Measurements from ENCODE around the gene KIF1A.
"Not testable (repeated sequence)": the region's sequence is repeated elsewhere in the genome, so short reads cannot be mapped to it uniquely, and the experiment has no call there.

KIF1A gene

DNA sequence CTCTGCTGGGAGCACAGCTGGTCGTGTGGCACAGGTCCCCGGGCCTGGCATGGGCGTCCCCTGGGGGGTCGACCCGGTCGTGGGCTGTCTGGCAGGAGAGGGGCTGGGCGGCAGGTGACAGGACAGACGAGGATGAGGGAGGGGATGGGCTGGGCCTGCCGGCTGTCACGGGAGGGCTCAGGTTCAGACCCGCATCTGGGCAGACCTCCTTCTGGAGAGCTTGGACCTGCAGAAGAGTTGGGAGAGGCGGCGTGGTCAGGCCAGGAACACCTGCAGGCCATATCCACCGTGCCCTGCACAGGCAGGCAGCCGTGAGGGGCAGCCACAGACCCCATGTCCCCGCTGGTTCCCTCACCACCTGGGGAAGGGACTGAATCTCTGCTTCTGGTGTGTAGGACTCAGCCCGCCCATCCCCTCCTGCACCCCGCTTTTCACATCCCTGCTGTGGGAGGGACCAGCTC is 102.8 kb downstream of the KIF1A start:
- DNase-seq: no peak

DNA sequence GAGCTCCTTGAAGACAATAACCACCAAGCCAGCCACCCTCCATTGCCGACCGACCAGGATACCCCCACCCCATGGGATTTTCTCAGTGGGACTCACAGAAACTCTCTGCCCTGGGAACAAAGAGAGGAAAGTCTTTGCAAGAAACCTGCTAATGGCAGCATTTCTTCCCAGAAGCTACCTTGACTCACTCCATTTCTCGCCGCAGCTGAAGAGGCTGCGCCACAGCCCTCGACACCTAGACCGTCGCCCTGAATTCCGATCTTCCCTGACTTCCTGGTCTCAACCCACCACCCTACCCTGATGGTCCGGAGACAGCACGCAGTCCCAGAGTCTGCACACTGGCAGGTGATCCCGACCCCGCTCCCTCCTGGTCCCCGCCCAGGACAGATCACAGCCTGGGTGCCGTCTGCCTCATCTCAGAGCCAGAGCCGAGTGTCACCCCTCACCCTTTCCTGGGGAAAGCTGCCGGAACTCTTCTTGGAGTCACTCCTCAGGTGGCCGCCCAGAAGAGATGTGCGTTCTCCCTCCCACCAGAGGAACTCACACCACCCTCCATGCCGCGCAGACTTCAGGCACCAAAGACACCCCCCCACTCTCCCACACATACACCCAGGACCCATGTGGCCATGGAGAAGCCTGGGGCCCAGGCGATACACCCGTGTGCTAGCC is 103.8 kb downstream of the KIF1A start:
- DNase-seq: no peak

DNA sequence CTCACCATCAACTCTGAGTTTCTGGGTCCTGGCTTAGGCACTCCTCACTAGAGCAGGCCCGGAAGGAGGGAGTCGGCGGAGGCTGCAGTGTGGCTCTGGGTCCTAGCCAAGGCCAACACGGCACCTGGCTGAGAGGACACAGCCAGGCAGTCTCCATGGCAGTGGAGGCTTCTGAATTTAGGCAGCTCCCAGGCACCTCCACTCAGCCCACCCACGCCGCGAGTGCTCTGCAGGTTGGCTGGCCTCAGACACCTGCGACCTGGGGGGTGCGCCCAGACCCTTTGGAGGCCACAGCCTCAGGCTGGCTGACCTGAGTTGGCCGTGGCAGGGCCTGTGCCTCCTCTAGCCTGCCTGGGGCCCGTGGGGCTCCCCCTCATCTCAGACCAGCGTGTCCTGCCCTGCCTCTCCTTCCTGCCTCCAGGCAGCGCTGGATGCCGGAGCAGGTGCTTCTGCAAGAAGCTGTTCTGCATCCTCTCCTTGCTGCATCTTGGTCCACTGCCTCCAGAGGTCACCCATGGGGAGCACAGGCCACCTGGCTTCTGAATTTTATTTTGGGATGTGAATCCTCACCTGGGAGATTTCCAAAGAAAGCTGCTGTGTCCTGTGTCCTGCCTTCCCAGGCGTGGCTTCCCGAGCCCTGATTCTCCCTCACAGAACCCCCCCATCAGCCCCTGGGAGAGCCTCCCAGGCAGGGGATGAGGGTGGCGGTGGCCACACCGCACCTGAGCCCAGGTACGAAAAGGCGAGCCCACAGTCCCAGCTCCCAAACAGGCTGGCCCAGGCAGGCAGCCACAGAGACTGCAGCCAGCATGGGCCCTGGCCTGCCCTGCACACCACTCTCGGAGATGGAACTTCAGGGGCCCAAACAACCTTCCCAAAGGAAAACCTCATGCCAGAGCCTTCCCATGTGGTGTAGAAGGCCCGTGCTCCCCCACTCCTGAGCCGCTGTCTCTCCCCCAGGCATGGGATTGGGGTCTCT is 105.0 kb downstream of the KIF1A start:
- DNase-seq: no peak

DNA sequence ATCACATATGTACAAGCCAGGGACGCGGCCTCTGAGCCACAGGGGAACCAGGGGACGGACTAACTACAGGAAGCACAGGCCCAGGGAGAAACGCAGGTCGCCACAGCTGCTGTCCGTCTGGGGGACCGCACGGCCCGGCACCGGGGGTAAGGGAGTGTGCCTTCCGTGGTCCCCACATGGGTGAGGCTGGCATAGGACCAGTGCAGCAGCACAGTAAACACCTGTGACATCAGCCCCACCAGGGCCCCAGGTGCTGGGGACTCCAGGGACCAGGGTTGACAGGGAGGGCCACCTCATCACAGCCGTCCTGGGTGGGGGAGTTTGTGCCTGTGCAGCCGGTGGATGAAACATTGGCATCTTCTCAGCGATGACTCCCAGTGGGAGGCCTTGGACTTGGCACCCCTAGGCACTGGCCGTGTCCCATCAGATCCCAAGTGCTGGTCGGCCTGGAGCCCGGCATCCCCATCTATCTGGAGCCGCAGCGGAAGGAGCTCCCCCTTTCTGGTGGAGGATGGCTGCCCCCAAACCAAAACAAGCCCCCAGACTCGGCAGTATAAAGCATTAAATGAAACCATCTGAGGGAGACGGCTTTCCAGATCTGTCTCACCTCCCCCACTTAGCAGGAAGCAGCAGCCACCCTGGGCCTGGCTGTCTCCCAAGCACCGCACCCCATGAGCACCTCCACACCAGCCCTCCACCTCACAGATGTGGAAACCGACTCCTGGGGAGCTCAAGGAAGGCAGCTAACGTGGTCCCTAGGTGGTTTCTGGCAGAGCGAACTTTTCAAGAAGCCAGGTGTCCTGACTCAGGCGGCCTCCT is 105.9 kb downstream of the KIF1A start:
- no peak for DNase-seq

DNA sequence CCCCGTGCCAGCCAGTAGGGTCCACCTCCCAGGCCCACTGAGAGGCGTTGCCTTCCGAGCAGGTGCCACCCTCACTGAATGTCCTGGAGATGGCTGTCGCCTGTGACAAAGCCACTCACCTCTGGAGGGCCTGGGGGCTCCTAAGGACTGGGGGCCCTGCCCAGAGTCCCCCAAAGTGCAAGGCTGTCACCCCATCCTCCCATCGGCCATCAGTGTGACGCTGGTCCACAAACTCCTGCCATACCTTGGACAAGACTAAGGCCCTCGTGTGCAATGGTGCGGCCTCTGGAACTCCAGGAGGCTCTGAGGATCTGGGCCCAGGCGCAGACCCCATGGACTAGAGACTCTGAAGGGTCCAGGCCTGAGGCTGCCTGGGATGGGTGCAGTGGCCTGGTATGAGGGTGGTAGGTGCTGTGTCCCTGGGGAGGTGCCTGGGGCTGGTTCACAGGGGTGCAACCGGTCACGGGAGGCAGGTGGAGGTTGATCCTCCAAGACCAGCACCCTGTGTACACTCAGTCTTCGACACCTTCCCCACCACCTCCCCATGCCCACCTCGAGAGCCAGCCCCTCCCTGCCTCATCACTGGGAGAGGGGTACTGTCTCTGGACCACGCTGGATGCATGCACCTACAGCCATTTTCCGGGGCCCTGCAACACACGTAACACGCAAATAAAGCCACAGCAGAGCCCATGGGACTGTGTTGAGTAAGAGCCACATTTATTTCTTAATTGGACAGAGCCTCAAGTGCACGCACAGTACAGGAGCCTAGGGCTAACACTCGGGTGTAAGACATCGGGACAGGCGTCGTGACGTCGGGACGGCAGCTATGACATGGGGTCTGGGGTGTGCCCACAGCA is 106.7 kb downstream of the KIF1A start:
- DNase-seq: no peak

DNA sequence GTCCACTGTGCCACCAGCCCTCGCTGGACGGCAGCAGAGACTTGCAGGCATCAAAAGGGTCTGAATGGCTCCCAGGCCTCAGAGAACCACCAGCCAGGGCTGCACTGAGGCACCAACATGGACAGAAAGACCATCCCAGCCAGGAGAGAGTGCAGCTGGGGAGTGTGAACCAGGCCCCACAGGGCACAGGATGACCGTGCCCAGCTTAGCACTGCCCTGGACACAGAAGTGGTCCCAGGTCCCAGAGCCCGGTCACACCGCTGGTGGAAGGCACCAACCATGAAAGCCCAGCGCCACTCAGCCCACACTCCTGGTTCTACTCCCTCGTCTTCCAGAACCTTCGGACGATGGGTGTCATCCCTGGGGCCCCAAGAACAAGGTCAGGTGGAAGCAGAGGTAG is 107.9 kb downstream of the KIF1A start:
- DNase-seq: no peak

DNA sequence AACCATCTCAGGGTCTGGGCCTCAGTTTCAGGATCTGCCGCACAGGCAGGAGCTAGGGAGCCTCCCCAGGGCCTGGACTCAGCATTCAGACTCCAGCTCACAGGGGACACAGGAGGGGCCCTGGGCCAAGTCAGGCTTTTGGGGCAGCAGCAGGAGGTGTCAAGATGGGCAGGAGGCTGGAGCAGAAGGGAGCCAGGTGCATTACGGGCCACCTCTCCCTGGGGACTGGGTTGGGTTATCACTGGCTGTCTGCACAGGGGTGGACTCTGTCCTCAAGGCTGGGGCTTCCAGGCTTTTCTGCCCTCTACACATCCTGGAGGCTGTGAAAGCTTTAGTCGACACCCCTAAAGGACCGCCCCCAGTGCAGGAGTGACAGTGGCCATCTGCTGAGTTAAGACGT is 108.3 kb downstream of the KIF1A start:
- no peak for DNase-seq

DNA sequence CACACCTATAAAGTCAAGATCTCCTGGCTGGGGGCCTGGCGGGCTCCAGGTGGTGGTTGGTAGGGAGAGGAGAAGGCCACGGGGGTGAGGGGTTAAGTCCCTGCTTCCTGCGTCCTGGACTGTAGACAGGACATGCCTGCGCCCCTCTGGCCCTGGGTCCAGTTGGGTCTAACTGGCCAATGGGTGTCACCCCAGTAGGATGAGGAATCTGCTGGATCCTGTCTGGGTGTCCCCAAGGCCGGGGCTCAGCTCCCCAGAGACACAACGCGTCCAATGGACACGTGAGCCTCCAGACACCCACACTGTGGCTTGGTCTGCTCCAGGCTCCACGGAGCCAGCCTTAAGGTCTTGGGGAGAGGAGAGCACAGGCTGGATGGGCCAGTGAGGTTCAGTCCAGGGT is 108.7 kb downstream of the KIF1A start:
- DNase-seq: no peak

DNA sequence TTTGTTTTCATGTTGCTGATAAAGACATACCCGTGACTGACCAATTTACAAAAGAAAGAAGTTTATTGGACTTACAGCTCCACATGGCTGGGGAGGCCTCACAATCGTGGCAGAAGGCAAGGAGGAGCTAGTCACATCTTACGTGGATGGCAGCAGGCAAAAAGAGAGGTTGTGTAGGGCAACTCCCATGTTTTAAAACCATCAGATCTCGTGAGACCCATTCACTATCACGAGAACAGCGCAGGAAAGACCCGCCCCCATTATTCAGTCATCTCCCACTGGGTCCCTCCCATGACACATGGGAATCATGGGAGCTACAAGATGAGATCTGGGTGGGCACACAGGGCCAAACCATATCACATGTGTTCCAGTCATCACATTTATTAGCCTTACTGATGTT is 111.6 kb downstream of the KIF1A start:
- DNase-seq: no peak

DNA sequence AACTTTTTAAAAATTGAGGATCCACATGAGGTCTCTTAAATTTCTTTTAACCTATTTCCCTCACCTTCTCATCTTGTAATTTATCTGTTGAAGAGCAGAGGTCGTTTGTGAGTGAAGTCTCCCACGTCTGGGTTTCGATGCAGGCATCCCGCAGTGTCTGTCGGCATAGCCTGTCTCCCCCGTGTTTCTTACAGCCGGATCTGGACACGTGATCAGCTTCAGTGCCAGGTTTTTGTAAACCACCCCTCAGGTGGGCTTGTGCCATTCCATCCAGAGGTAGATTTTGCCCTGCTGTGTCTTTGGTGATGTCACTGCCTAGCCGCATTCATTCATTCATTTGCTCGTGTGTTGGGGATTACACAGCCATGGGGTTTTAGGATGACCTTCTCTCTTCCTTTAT is 112.2 kb downstream of the KIF1A start:
- no peak for DNase-seq

DNA sequence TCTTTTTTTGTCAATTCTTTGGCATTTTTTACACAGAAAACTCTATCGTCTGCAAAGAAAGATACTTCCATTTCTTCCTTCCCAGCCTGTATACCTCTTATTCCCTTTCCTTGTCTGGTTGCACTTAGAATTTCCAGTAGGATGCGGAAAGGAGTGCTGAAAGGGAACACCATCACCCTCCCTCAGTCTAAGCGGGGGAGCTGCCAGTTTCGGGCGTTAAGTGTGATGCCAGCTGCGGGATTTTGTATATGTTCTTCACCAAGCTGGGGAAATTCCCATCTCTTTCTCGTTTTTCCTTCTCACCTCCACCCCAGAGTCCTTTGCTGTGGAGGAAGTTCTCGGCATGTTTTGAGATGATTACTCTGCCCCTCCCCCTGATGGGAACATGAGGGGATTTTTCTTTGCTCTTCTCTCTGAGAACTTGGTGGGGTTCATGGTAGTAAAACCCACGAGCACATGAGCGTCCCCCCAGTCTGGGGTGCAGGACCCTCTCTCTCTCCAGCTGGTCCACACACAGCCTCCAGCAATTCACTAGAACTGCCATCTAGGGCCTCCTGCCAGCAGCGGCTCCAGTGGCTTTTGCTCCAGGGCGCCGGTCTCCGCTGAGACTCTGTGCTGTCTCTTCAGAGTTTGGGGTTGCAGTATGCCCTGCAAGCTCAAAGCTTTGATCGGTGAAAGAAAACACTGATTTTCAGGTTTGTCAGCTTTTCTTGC is 112.8 kb downstream of the KIF1A start:
- DNase-seq: no peak

DNA sequence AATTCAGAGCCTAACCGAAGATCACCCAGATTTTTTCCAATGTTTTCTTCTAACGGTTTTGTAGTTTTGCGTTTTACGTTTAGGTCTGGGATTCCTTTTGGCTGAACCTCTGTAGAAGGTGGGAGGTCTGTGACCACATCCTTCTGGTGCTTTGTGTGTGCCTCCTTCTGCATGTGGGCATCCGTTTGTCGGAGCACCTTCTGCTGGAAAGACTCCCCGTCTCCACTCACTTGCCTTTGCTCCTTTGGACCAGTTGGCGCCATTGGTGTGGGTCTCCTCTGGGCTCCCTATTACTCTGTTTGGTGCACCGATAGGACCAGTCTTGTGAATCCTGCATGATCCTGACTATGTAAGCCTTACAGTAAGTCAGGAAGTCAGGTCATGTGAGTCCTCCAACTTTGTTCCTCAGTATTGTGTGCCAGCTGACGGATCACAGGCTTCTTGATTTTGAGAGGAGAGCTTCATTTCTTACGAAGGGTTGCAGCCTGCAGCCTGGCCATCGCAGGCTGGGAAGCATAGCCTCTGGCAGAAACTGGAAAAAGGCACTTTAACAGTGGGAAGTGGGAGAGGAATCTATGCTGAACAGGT is 114.7 kb downstream of the KIF1A start:
- no peak for DNase-seq

DNA sequence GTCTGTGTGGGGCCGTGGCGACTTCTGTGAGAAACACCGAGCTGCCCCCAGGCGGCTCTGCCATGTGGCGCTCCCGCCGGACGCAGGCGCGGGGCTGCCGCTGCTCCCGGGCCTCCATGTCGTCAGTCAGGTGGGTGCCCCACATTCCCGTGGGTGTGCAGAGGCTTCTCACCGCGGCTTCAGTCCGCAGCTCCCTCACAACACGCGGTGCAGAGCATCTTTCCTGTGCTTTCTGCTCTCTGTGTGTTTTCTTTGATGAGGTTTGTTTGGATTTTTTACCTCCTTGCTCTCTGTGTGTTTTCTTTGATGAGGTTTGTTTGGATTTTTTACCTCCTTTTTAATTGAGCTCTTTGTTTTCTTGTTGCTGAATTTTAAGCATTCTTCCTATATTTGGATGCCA is 115.4 kb downstream of the KIF1A start:
- DNase-seq: no peak

DNA sequence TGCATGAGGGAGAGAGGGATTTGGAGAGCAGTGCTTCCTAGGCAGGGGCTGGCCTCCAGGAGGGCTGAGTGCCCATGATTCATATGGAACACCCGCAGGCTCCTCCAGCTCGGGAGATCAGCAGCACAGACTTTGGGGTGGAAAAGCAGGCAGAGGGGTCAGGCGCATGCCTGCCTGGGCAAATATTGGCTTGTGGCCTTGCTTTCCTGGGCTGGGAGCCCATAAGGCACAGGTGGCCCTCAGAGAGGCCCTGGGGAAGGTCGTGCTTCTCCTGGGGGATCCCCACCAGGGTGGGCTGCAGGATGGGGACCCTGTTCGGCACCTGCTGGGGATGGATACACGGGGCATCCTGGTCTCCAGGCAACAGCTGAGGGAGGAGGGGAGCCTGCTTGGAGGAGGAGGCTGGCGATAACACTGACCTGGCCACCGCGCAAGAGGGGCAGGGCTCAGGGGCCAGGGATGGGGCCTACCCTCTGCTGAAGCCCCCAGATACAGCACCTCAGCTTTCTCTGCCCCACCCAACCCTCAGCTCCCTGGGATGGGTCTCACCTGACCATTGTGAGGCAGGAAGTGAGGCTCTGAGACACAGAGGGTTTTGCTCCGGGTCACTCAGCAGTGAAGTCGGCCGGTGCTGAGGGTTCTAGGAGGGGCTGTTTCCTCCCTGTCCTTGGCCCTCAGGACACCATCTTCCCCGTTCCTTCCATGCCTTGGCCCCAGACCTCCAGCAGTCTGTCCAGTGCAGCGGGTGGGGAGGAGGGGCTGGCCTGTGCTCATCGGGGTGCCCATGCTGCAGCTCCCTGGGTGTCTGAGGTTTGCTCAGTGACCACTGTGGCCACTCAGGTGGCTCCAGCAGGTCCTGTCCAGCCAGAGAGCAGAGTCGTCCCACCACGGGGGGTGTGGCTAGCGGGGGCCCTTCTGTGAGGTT is 116.3 kb downstream of the KIF1A start:
- DNase-seq: no peak

DNA sequence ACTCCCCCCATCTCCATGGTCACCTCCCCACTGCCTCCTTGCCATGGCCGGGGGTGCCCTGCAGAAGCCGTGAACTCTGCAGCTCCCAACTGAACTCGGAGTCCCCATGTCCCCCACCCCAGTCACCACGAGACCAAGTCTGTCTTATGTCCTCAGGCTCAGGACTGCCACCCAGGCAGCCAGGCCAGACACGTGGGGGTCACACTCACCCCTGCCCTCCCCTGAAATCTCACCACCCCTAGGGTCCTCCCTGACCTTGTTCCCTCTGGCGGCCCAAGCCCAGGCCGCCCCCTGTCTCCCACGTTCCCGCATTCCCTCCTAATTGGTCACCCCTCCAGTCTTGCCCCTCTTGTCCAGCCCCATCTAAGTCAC is 117.4 kb downstream of the KIF1A start:
- no peak for DNase-seq

DNA sequence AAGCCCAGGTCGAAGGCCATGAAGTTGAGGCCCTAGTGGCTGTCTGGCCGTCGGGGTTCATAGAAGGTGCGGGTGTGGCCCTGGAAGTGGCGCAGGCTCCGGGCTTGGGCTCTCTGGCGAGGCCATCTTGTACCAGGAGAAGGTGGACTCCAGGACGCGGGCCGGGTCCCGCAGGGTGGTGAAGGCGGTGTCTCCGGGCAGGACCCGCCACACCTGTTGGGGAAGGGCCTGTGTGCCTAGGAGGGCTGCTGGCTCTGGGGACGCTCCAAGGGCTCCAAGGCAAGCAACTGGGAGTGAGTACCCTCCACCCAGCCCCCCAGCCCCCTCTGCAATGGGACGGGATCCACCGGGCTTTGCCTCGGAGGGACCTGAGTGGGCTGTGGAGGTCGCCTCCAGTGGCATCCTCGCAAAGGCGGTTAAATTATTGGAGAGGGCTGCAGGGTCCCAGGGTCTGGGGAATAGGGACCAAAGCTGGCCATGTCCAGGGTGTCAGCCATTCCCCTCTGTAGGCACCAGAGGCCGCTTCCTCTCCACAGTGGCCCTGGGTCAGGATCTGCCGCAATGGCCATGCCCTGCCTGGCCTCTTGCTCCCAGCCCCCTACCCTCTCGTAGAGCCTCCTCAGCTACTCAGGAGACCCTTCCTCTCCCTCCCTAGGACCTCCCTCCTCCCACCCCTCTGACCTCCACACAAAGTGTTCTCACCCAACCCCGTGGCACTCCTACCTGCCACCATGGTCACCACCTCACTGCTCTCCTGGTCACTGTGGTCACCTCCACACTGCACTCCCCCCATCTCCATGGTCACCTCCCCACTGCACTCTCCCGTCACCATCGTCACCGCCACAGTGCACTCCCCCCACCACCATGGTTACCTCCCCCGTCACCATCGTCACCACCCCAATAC is 118.0 kb downstream of the KIF1A start:
- no peak for DNase-seq

DNA sequence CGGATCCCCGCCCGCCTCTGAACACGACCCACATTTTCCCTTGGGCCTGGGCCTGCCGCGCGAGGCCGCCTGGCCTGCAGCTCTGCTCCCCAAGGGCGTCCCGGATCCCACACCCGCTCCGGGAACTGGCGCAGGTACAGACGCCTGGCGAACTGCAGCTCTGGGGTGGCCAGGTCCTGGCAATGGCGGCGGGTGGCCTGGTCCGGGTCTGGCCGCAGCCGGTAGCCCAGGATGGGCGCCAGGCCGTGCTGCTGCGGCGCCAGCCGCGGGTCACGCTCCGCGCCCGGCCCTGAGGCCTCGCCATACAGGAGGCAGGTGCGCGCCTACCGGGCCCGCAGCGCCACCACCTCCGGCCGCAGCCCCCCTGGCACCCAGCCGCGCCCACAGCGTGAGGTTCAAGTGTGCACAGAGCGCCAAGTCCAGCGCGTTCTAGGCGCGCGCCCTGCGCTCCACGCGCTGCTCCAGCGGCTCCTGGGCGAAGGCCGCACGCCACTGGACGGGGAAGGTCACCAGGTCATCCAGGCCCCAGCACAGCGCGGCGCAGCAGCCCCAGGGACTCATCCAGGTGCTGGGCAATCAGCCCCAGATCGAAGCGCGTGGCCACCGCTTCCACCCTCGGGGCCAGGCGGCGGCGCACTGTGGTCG is 118.8 kb downstream of the KIF1A start:
- DNase-seq: no peak

DNA sequence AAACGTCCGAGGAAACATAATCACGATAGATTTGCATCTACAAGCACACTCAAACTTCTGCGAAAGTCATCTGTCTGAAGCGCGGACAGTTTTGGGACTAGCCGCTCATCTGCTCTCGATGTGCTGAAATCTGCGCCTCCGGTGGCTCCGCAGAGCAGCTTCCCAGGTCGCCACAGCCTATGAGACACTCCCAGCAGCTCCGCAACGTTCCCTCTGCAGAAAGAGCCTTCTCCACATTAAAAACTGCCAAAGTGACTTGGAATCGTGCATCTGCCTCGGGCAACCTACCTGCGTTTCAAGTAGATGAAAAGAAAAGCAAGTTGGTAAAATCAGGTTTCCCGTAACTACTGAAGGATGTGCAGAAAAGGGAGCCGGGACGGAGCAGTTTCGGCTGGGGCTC is 119.4 kb downstream of the KIF1A start:
- not testable (repeated sequence) for DNase-seq

DNA sequence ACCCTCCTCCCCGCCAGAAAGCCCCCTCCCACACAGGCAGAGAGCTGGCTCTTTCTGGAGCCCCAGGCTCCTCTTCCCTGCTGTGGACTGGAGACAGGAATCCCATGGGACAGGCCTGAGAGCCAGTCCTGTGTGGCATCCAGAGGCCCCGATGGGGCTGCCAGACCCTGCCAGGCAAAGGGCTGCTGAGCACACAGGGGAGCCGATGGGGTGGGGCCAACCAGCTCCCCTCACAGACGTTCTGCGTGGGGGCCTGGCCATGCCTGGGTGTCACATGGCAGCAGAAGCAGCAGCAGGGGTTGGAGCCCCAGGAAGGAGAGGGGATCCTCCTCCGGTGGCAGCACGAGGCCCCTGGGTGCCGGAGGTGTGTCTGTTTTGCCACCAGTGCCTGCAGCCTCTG is 120.2 kb downstream of the KIF1A start:
- not testable (repeated sequence) for DNase-seq
